Measurements from ENCODE around the gene RABAC1.
A peak's percentile ranks its signal among the peaks of the same experiment; 100 is the strongest.
"Not testable (repeated sequence)": the region's sequence is repeated elsewhere in the genome, so short reads cannot be mapped to it uniquely, and the experiment has no call there.

Gene RABAC1

DNA sequence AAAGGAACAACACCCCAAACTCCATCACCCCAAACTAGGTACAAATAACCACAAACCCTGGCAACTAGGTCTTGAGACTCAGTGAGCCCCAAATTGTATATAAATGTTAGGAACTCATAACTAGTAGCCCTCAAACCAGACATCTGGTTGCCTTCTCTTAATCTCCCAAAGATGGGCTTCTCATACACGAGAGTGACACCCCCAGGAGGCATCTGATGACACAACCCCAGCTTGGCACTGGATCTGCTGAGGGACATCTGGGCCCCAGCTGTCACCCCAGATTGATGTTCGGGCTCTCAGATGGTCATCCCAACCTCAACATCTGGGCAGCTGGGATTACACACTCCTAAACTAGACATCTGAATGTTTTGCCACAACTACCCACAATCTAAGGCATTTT is 14.8 kb downstream of the RABAC1 start:
- DNase-seq = no peak

DNA sequence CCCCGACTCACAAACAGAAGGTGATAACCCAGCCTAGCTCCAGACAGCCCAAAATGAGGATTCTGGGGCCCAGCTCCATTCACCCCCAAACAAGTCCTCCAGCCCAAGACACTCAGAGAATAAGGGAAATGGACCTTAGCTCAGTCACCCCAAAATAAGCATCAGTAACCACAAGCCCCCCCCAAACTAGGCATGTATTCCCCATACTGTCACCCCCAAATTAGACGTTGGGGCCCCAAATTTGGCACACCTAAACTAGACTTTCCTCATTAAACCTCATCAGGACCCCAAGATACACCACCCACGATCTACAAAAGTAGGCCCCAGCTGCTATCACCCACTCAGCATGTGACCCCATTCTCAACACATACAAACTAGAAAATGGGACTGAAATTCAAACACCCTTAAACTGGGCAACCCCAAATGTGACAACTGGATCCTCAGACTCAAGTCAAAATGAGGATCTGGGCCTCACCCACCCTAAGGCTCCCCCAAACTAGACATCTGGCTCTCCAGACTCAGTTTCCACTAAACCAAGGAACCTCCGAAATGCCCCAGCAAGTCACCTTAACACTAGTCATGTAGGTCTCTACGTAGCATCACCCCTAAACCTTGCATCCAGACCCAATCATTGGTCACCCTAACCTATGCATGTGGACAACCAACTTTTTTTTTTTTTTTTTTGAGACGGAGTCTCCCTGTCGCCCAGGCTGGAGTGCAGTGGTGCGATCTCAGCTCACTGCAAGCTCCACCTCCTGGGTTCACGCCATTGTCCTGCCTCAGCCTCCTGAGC is 17.5 kb downstream of the RABAC1 start:
- DNase-seq = no peak

DNA sequence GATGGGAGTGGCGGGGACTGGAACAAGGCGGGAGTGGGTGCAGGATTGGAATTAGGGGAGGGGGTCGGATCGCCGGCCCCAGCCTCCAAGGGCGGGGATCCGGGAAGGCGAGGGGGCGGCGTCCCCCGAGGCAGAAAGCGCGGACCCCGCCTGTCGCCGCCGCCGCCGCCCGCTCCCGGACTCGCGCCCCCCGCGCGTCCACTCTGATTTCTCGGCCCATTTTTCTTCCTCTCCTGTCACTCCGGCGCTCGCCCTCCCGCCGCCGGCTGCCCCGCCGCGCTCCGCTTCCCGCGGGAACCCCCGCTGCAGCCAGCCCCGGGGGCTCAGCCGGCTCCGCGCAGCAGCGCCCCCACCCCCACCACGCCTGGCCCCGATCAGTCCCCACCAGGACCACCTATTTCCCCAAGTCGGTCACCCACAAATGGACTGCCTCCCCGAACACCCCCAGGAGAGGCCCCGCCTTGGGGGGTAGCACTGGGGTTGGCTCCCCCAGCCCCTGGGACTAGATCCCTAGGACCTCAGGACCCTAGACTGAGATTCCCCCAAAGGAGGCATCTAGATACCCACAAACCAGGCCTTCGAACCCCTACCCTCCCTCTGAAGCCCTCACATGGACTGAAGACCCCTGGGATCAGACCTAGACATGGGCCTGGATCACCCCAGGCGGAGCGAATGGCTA is 18.3 kb downstream of the RABAC1 start:
- DNase-seq = no peak

GRCh38 chr19:41939861-41940730 is 19.0 kb downstream of the RABAC1 start:
- DNase-seq = peak; percentile 34

DNA sequence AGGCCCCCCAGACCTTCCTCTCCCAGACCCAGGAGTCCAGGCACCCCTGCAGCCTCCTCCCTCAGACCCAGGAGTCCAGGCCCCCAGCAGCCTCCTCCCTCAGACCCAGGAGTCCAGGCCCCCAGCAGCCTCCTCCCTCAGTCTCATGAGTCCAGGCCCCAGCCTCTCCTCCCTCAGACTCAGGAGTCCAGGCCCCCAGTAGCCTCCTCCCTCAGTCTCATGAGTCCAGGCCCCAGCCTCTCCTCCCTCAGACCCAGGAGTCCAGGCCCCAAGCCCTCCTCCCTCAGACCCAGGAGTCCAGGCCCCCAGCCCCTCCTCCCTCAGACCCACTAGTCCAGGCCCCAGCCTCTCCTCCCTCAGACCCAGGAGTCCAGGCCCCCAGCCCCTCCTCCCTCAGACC is 19.9 kb downstream of the RABAC1 start:
- DNase-seq = not testable (repeated sequence)

GRCh38 chr19:41937525-41938468 is 21.3 kb downstream of the RABAC1 start:
- DNase-seq = no peak

DNA sequence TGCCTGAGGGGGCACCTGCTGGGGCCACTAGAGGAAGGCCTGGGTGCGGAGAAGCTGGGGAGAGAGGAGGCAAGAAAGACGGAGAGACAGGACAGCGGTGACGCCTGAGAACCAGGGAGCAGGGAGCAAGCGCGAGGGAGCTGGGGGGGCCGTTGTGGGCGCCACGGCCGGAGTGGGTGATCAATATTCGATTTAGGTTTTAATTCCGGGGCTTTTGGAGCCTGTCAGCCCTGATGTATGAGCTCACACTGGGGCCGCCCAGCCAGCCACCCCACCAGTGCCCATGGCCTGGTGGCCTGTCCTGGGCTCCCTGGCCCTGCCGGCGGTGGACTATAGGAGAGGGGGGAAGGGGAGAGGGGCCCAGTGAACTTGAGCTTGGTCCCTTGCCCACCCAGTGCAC is 22.2 kb downstream of the RABAC1 start:
- DNase-seq = no peak

DNA sequence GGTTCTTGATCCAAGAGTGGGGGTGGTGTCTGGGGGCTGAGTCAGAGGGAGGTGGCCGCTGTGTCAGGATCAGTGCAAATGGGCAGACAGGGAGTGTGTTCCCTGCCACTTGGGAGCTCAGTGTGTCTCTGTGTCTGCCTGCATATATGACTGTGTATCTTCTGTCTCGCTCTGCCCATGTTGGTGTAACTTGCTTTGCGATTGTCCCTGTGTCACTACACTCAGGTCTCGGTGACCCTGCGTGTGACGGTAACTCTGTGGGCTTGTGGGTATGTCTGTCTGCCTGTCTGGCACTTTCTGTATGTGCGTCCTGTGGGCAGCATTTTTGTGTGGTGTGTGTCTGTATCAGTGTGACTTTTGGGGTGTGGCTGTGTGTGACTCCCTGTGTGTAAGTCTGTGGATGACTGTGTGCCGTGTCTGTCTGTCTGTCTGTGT is 22.7 kb downstream of the RABAC1 start:
- peak; percentile 40 for DNase-seq

DNA sequence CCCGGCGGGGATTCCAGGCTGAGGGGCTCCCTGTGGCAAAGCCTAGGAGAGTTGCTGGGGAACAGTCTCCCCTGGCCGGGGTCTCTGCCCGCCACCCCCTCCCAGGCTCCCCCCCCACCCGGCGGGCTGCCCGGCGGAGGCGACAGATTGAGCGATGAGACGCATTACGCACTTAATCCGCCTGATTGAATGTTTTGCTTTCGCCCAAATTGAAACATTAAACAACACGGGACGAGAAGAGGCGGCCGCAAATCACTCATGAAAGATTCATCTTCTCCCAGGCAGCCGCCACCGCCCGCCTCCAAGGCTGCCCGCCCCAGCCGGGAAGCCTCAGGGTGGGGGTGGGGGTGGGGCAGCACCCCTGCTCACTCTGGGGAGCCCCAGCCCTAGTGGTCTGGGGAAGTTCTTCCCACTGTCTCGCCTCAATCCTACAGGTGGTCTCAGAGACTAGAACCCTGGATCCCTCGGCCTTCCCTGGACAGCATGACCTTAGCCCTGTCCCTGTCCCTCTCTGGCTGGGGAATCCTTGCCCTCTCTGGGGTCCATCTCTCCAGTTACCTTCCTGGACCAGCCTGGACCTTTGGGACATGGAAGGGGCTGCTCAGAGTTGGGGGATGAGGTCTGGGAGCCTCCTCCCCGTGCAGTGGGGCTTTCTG is 23.2 kb downstream of the RABAC1 start:
- peak; percentile 22 for DNase-seq

DNA sequence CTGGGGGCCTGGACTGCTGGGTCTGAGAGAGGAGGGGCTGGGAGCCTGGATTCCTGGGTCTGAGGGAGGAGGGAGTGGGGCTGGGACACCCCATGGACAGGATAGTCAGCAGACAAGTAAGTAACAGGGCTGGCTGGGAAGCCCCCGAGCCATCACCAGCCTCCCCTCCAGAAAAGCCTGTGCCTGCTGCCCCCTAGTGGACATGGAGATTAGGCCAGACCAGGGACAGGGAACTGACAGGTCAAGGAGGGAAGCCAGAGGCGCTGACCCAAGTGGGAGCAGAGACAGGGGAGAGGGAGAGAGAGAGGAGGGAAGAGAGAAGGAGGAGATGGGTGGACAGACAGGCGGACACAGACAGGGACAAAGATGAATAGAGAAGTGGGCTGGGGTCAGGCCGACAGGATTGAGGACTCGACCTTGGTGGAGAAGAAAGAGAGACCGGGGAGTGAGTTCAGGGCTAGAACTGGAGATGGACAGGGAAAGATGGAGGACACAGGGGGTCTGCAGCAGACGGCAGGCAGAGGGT is 24.2 kb downstream of the RABAC1 start:
- peak; percentile 55 for DNase-seq

DNA sequence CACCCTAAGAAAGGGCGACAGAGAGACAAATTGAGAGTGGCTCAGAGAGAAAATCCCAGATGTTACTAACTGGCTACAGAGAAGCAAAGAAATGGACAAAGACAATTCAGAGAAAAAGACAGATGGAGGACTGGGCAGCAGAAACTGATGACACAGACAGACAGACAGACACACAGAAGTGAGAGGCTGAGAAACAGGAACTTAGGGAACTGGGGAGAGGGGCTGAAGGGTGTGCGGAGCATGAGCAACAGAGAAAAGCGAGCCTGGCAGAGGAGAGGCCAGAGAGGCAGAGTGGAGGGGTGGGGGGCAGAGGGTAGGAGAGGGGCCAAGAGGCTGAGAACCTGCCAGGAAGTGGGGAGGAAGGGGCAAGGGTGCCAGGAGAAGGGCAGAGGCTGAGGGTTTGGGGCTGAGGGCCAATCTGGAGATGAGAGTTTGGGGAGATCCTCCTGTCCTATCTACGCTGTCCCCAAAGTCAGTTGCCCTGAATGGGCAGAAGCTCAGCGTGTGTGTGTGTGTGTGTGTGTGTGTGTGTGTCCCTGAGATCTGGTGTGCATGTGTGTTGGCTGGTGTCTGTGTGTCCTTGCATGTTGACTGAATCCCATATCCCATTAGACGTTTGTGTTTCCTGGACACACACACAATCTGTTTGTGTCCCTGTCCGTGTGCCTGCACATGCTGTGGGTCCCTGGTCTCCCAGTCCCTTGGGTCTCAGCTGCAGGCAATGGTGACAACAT is 25.3 kb downstream of the RABAC1 start:
- DNase-seq = no peak

- DNase-seq = no peak
Measured at GRCh38 chr19:41932720-41933332, 26.3 kb downstream of the RABAC1 start.

DNA sequence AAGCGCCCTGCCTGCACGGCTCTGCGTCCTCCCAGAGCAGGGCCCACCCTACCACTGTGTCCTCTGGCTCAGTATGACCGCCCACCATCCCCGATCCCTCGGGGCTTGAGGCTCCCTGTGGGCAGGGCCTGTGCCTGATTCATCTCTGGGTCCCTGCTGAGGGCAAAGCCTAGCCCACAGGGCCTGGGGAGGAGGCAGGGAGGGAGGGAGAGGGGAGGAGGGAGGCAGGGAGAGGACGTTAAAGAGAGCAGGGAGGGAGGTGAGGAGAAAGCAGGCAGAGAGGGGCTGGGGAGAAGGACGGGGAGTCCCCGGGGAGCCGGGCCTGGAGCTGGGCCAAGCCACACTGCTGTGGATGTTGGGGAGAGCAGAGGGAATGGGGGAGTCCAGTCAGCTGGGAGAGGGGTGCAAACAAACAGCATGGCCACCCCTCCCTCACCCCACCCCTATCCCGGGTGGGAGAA is 26.8 kb downstream of the RABAC1 start:
- no peak for DNase-seq

DNA sequence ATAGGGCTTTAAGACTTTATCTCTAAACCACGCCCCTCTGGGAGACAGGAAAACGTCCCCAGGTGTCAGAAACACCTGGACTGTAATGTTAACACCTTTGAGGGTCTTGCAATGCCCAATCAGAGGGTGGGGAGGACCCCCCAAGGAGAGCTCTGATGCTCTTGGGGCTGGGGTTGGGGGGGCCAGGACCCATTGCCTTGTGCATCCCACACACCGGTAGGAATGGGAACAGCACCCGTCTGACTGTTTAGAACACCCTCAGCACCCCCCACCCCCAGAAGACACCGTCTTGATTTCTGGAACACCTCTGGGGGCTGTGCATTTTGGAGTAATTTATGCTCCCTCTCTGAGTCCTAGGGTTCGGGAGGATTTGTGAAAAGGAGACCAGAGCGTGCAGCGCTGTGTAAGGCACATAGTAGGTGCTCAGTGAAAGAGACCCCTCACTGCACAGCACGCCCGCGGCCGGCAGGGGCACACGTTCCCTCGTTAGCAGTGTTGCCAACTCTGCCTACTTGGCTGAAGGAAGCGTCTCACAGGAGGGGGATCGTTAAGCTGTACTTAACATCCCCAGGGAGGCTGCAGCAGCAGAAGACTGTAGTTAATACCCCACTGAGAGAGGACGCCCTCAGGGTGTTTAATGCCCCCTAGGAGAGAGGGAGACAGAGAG is 28.1 kb downstream of the RABAC1 start:
- no peak for DNase-seq

DNA sequence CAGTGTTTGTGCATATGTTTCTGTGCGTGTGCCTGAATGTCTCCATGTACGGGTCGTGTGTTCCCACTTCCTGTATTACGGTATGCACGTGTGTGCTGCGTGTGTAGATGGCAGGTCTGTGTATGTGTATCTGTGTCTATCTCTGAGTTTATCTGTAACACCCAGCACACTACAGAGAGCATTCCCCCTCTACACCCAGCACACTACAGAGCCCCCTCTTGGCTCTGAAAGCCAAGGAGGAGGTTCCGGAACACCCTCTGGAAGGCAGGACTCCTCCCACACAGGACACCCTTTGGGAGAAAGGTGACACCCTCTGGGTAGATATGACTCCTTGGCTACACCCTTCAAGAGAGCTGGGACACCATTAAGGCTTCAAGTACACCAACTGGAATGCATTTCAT is 28.8 kb downstream of the RABAC1 start:
- DNase-seq = no peak

- DNase-seq = no peak
Measured at GRCh38 chr19:41929536-41930071, 29.5 kb downstream of the RABAC1 start.

DNA sequence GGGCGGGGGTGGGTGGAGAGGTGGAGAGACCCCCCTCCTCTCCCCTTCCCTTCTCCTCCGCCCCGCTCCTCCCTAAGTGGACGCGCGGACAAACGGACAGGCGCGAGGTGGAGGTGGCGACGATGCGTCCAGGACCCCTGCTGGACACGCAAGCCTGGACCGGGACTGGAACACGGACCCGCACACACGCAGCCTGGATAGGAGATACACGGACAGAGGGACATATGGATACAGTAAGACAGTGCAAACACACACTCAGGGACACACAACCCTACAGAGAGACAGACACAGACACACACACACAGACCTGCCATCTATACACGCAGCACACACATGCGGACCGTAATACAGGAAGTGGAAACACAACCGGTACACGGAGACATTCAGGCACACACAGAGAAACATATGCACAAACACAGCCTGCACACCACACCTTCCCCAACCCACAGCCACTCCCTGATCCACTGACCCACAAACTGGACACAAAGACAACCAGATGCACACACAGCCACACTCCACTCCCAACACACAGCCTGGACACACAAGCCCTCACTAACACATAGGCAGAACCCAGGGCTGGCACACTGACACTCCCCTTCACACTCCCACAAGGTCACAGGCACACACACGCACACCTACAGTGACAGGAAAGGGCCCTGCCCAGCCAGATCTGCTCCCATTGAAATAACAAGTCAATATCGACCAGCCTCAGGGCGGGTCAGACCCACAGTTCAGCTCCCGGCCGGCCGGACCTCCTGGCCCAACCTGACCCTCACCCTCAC is 30.2 kb downstream of the RABAC1 start:
- DNase-seq = no peak

DNA sequence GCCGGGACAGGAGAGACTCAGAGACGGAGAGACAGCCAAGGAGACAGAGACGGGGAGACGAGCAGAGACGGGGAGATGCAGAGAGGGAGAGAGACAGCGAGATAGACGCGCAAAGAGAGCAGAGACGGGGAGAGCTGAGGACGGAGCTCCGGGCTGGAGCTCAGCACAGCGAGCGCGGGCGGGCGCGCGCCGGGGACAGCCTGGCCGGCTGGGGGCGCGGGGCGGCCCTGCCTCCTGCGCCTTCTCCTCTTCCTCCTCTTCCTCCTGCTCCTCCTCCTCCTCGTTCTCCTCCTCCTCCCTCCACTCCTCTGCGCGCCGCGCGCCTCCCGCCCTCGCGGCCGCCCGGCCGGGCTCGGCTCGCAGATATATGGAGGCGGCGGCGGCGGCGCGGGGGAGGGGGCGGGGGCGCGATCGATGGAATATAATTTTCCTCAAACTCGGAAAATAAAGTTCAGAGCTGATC is 30.9 kb downstream of the RABAC1 start, which contains the start of gene ERFL:
Gene ERFL (minus strand): TSS at position 229 of the 463 bp plus-strand sequence. CDS start 15,530 bp downstream, outside the sequence.
- no peak for DNase-seq
